Adrenal gland (tissue), 12 donors: ENCODE data around the gene FPGS. TPM values are rescaled to one million over a fixed set of nuclear protein-coding genes. Genes with fewer than 3 reads are reported as not detected.

Experiments used
- DNase-seq, 7 donors: peaks; one replicate each; pipeline ENCODE4 v3.0.0-alpha.2; 2019 to 2020
- H3K27ac ChIP-seq, 5 donors: fragments of 200-600 bp; sonication (generic) in 4 of 5; 1 replicate in 3 of 5; 2 replicates in 2 of 5; pipeline versions ENCODE4 v1.5.1 to v1.8.0; 2016 to 2020; ENCODE audit warnings: mild to moderate bottlenecking in 1 of 5
- H3K27me3 ChIP-seq: fragments of 200-600 bp; 2 replicates; pipeline ENCODE4 v1.8.0; 2021
- H3K36me3 ChIP-seq, 2 donors: fragments of 200-600 bp; replicated peaks in 1 of 2; 1 replicate in 1 of 2; 2 replicates in 1 of 2; pipeline versions ENCODE4 v1.5.1 to v1.8.0; 2018 to 2022
- H3K4me1 ChIP-seq, 2 donors: fragments of 200-600 bp; replicated peaks in 1 of 2; 1 replicate in 1 of 2; 2 replicates in 1 of 2; pipeline versions ENCODE4 v1.5.1 to v1.8.0; 2018 to 2021
- H3K4me3 ChIP-seq, 4 donors: fragments of 200-600 bp; sonication (generic) in 3 of 4; one replicate each; pipeline ENCODE4 v1.5.1; 2016 to 2018
- H3K9me3 ChIP-seq, 3 donors: fragments of 200-600 bp; sonication (generic) in 1 of 3; replicated peaks in 1 of 3; 1 replicate in 2 of 3; 2 replicates in 1 of 3; pipeline versions ENCODE4 v1.5.1 to v1.8.0; 2016 to 2021
- POLR2A ChIP-seq, 2 donors: fragments of 450-650 bp; IDR thresholded peaks; one replicate each; pipeline ENCODE4 v1.6.1; 2017; ENCODE audit warnings: antibody characterized with exemption in 2 of 2, mild to moderate bottlenecking in 2 of 2, moderate library complexity in 1 of 2
- WGBS, 4 donors: extraction: QIAGEN DNeasy Blood & Tissue Kit in 2 of 4; methylation state at CpG; one replicate each; pipeline versions ENCODE4 v1.1.5 to v1.1.7; 2013 to 2017; 5-methylcytosine and 5-hydroxymethylcytosine counted together
- intact Hi-C, 2 donors: fragments of 100-400 bp; cut with DNase I; formaldehyde crosslinking; loops; one replicate each; pipeline versions ENCODE4 v1.14.1 to v1.15.0; 2022 to 2023
- polyA plus RNA-seq, 3 donors: library from polyadenylated mRNA; stranded (reverse); fragments of 200-250 nt in 2 of 3; fragments of 350-450 nt in 1 of 3; fragmentation: Illumina TruSeq in 1 of 3; extraction: RNeasy Lipid Tissue Mini Kit (QIAGEN cat#74804) in 1 of 3; gene quantifications; one replicate each; pipeline ENCODE4 v1.2.3, GENCODE V29; 2013 to 2014
- total RNA-seq, 9 donors: library from RNA; depleted of rRNA in 4 of 9; stranded (reverse); fragments of >200 nt in 4 of 9; fragments of 120-200 nt in 1 of 9; fragmentation: NEBNext Ultra II Directional in 1 of 9; extraction: Animal tissue kit (Norgen Biotek cat#: 25700) in 1 of 9; gene quantifications; one replicate each; pipeline versions ENCODE4 v1.1.0 to v1.2.4, GENCODE V29; 2013 to 2023
- TF ChIP-seq, protein P1 (sequence below), 6 experiments: fragments of 450-650 bp in 4 of 6; fragments of 200-600 bp in 2 of 6; sonication (generic) in 1 of 6; IDR thresholded peaks; 1 replicate in 5 of 6; 2 replicates in 1 of 6; pipeline versions ENCODE4 v1.5.1 to v1.8.0; 2016 to 2021; ENCODE audit warnings: antibody characterized with exemption in 6 of 6, mild to moderate bottlenecking in 2 of 6, moderate library complexity in 1 of 6
- donor health status: healthy with polysubstance abuse.
- donor health status: Bipolar disorder and iron deficiency.
- donor health status: DM: yes; HTN: yes; CAD: no.
- donor health status: DM: no; HTN: no; CAD: no.
- donor health status: DM: no; HTN: no; CAD: no.
- donor health status: DM: yes; HTN: yes; CAD: no.

Gene FPGS
- total and polyA plus RNA-seq, 12 donors: 31.1 to 359 (median 120) TPM

DNA sequence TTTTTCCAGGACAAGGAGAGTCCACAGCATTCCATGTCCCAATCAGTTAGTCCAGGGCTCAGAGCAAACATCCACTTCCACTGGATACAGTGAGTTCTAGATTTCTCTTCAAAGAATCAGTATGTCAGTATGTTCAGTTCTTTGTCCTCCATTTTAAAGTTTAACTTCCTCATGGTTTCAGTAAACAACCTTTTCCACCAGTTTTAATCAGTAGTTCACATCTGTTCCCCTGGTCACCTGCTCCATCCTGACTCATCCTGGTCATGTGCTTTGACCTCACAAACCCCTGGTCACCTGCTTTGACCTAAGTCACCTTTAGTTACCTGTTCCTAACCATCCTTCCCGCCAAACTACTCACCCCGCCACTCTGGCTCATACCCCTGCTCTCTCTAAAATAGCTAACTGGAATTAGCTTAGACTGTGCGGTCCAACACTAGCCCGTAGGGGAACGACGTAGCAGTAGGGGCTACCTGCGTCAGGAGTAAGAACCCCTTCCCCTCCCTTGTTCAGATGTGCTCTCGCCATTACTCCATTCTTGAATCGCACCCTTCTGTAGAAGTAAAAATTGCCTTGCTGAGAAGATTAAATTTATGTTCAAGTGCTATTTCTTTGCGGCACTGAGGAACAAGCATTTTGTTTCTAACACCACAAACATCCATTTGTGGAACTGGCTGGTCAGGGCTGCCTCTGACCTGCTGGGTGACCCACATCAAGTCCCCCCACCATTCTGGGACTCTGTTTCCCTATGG, 46.2 kb downstream of the FPGS start:
- Histone ChIP-seq H3K27ac (peak overlapping the region in 3 of 5 donors; percentile 8 to 56 (median 25)), H3K4me1 (peaks cover 0 to 29% of the 10 kb centered on the region in 2 donors), H3K9me3 (no peaks in the 10 kb centered on the region), H3K36me3 (no peaks in the 10 kb centered on the region), H3K4me3 (peak overlapping the region in 1 of 4 donors; percentile 73), H3K27me3 (no peaks in the 10 kb centered on the region)
- WGBS, 4 donors: 86 to 95% (median 89%) methylated on average over 9 to 10 of the region's 10 CpGs
- intact Hi-C loops: no loop called here
- DNase-seq: no peak
- no peak for TF ChIP-seq POLR2A (IDR thresholded peaks at IDR 0.05)
- TF ChIP-seq, protein P1, sequence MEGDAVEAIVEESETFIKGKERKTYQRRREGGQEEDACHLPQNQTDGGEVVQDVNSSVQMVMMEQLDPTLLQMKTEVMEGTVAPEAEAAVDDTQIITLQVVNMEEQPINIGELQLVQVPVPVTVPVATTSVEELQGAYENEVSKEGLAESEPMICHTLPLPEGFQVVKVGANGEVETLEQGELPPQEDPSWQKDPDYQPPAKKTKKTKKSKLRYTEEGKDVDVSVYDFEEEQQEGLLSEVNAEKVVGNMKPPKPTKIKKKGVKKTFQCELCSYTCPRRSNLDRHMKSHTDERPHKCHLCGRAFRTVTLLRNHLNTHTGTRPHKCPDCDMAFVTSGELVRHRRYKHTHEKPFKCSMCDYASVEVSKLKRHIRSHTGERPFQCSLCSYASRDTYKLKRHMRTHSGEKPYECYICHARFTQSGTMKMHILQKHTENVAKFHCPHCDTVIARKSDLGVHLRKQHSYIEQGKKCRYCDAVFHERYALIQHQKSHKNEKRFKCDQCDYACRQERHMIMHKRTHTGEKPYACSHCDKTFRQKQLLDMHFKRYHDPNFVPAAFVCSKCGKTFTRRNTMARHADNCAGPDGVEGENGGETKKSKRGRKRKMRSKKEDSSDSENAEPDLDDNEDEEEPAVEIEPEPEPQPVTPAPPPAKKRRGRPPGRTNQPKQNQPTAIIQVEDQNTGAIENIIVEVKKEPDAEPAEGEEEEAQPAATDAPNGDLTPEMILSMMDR (IDR thresholded peaks at IDR 0.05): no peak

DNA sequence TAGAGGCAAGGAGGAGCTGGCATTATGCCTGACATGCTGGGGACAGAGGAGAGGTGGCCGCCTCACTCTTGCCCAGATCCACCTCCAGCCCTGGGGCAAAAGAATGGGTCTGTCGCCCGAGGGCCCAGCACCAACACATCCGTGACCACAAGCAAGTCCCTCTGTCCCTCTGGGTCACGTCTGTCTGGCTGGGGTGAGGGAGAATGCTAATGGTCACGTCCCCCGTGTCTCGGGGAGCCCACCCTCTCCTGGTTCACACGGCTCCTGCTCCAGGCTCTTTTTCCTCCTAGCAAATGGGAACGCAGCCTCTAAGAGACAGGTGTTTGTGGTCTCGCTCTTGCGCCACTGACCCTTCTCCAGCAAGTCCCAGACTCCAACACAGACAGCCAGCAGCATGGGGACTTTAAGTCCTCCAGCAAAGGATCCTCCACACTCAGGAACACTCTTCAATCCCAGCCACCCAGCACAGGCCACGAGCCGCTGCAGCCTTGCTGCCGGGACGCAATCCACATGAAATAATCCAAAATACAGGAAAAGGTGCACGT, 47.7 kb downstream of the FPGS start:
- Histone ChIP-seq H3K27me3 (no peaks in the 10 kb centered on the region), H3K9me3 (no peaks in the 10 kb centered on the region), H3K4me1 (peaks cover 0 to 29% of the 10 kb centered on the region in 2 donors), H3K36me3 (no peaks in the 10 kb centered on the region), H3K4me3 (peak overlapping the region in 1 of 4 donors; percentile 73), H3K27ac (peak overlapping the region in 2 of 5 donors; percentile 39 to 56)
- DNase-seq: no peak
- WGBS, 4 donors: 81 to 87% (median 84%) methylated on average over 9 to 17 of the region's 17 CpGs
- TF ChIP-seq, protein P1 (IDR thresholded peaks at IDR 0.05): no peak
- TF ChIP-seq POLR2A (IDR thresholded peaks at IDR 0.05): no peak
- intact Hi-C loops: no loop called here

DNA sequence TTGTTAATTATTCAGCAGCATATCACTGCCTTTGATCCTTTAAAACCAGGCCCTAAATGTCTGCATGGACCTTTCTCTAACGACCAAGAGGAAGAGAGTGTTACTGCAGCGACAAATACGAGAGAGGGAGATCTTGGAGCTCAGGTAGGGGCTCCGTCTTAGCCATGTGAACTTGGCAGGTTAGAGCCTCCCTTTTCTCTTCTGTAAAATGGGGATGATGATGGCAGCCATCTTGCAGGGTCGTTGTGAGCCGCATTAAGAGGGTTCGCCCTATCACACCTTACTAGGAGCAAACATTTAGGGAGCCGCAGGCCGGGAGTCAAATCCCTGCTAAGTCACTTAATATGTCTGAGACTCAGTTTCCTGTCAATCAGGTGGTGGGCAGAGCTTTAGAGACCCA, 50.1 kb downstream of the FPGS start:
- 49 to 78% (median 67%) methylated on average over 6 to 9 of the region's 9 CpGs for WGBS, 4 donors
- H3K36me3 ChIP-seq: no peaks in the 10 kb centered on the region
- H3K27me3 ChIP-seq: no peaks in the 10 kb centered on the region
- peak overlapping the region in 3 of 5 donors; percentile 72 to 96 (median 79) for H3K27ac ChIP-seq
- H3K4me1 ChIP-seq: peaks cover 0 to 11% of the 10 kb centered on the region in 2 donors
- intact Hi-C loops: no loop called here
- no peak for DNase-seq
- no peaks in the 10 kb centered on the region for H3K9me3 ChIP-seq
- TF ChIP-seq, protein P1 (IDR thresholded peaks at IDR 0.05): no peak
- TF ChIP-seq POLR2A (IDR thresholded peaks at IDR 0.05): no peak
- peak overlapping the region in 2 of 4 donors; percentile 68 to 73 for H3K4me3 ChIP-seq

DNA sequence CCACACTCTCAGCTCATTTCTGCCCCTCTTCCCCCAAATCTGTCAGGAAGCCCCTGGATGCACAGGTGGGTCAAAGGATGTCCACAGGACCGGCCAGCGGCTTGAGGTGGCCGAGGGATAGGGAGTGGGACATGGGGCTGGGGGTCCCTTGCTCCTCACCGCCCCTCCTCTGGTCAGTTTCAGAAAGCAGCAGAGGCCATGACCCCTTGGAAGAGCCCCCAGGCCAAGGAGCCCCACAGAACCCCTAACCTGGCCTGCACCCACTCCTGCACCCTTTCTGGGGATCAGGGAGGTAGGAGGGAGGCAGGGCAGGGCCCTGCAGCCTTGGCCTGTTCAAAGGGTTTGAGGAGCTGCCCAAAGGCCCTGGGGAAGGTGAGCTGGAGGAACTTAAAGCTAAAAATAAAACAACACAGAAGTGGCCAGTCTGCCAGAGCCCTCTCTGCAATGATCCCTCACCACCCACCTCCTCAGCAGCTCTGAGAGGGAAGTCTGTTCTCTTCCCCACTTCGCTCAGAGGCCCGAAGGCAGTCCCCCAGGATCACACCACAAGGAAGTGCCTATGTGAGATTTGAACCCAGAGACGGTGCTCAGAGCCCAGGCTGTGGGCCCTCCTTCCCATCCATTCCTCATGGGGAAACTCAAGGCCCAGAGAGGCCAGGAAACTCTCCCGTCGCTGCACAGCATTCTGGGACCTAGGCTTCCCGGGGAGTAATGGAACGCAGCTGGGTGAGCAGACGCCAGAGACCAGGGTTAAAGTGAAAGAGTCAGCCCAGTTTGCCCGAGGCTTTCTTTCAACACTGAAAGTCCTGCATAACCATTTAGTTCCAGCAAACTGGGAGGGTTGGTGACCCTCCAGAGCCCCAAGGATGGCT, 50.9 kb downstream of the FPGS start:
- no peak for DNase-seq
- Histone ChIP-seq H3K4me3 (peak overlapping the region in 3 of 4 donors; percentile 15 to 73 (median 68)), H3K27ac (peak overlapping the region; percentile 39 to 96 (median 79)), H3K9me3 (no peaks in the 10 kb centered on the region), H3K4me1 (peaks cover 0 to 17% of the 10 kb centered on the region in 2 donors), H3K36me3 (no peaks in the 10 kb centered on the region), H3K27me3 (no peaks in the 10 kb centered on the region)
- WGBS, 4 donors: 46 to 75% (median 55%) methylated on average over 8 to 13 of the region's 13 CpGs
- intact Hi-C loops: no loop called here
- TF ChIP-seq POLR2A (IDR thresholded peaks at IDR 0.05): no peak
- TF ChIP-seq, protein P1 (IDR thresholded peaks at IDR 0.05): no peak
